Measurements from ENCODE around the gene IGSF9B. TPM values are rescaled to one million over a fixed set of nuclear protein-coding genes. Genes with fewer than 3 reads are reported as not detected.
A peak's percentile ranks its signal among the peaks of the same experiment; 100 is the strongest.

IGSF9B gene
- total RNA-seq, 1 experiment from 2014 or later: 0.43 TPM

GRCh38 chr11:133988686-133989410 lies 32.1 kb upstream of the IGSF9B start:
- Histone ChIP-seq H3K9me3 (no peaks in the 10 kb centered on the region), H3K36me3 (no peaks in the 10 kb centered on the region), H3K27me3 (no peaks in the 10 kb centered on the region), H3K4me3 (no peak overlapping the region)
- DNase-seq: no peak

GRCh38 chr11:133987171-133987570 lies 30.4 kb upstream of the IGSF9B start:
- no peaks in the 10 kb centered on the region for H3K9me3 ChIP-seq
- DNase-seq: no peak
- no peak overlapping the region for H3K4me3 ChIP-seq
- H3K36me3 ChIP-seq: no peaks in the 10 kb centered on the region
- H3K27me3 ChIP-seq: no peaks in the 10 kb centered on the region

GRCh38 chr11:133985981-133986944 lies 29.5 kb upstream of the IGSF9B start:
- H3K4me3 ChIP-seq: no peak overlapping the region
- H3K27me3 ChIP-seq: no peaks in the 10 kb centered on the region
- no peaks in the 10 kb centered on the region for H3K9me3 ChIP-seq
- no peak for DNase-seq
- H3K36me3 ChIP-seq: no peaks in the 10 kb centered on the region

GRCh38 chr11:133984828-133985227 lies 28.1 kb upstream of the IGSF9B start:
- no peak for DNase-seq
- no peak overlapping the region for H3K4me3 ChIP-seq
- H3K9me3 ChIP-seq: no peaks in the 10 kb centered on the region
- no peaks in the 10 kb centered on the region for H3K27me3 ChIP-seq
- no peaks in the 10 kb centered on the region for H3K36me3 ChIP-seq

GRCh38 chr11:133983660-133984316 lies 27.0 kb upstream of the IGSF9B start:
- no peaks in the 10 kb centered on the region for H3K27me3 ChIP-seq
- DNase-seq: no peak
- H3K9me3 ChIP-seq: no peaks in the 10 kb centered on the region
- H3K36me3 ChIP-seq: no peaks in the 10 kb centered on the region
- no peak overlapping the region for H3K4me3 ChIP-seq

- H3K36me3 ChIP-seq: no peaks in the 10 kb centered on the region
- no peaks in the 10 kb centered on the region for H3K27me3 ChIP-seq
- DNase-seq: no peak
- H3K9me3 ChIP-seq: no peaks in the 10 kb centered on the region
- no peak overlapping the region for H3K4me3 ChIP-seq
These were observed 26.1 kb upstream of the IGSF9B start for GRCh38 chr11:133982876-133983275.

GRCh38 chr11:133982151-133982550 lies 25.4 kb upstream of the IGSF9B start:
- H3K9me3 ChIP-seq: no peaks in the 10 kb centered on the region
- DNase-seq: no peak
- no peaks in the 10 kb centered on the region for H3K27me3 ChIP-seq
- no peak overlapping the region for H3K4me3 ChIP-seq
- H3K36me3 ChIP-seq: no peaks in the 10 kb centered on the region

GRCh38 chr11:133981156-133981555 lies 24.4 kb upstream of the IGSF9B start:
- Histone ChIP-seq H3K9me3 (no peaks in the 10 kb centered on the region), H3K36me3 (no peaks in the 10 kb centered on the region)

GRCh38 chr11:133980665-133981064 lies 23.9 kb upstream of the IGSF9B start:
- Histone ChIP-seq H3K4me3 (no peak overlapping the region), H3K9me3 (no peaks in the 10 kb centered on the region), H3K27me3 (no peaks in the 10 kb centered on the region), H3K36me3 (no peaks in the 10 kb centered on the region)
- no peak for DNase-seq

More at GRCh38 chr11:133981156-133981555, 24.4 kb upstream of the IGSF9B start:
- DNase-seq: no peak
- Histone ChIP-seq H3K4me3 (no peak overlapping the region), H3K27me3 (no peaks in the 10 kb centered on the region)

GRCh38 chr11:133978794-133979193 lies 22.0 kb upstream of the IGSF9B start:
- peak; percentile 76 for DNase-seq
- no peaks in the 10 kb centered on the region for H3K9me3 ChIP-seq
- H3K4me3 ChIP-seq: no peak overlapping the region
- no peaks in the 10 kb centered on the region for H3K36me3 ChIP-seq
- H3K27me3 ChIP-seq: no peaks in the 10 kb centered on the region

GRCh38 chr11:133977067-133977677 lies 20.4 kb upstream of the IGSF9B start:
- Histone ChIP-seq H3K9me3 (no peaks in the 10 kb centered on the region), H3K4me3 (no peak overlapping the region), H3K36me3 (no peaks in the 10 kb centered on the region), H3K27me3 (no peaks in the 10 kb centered on the region)
- no peak for DNase-seq

- no peaks in the 10 kb centered on the region for H3K36me3 ChIP-seq
These were observed 18.7 kb upstream of the IGSF9B start for GRCh38 chr11:133975488-133975849.

GRCh38 chr11:133974836-133975487 lies 18.2 kb upstream of the IGSF9B start:
- no peaks in the 10 kb centered on the region for H3K27me3 ChIP-seq
- no peak for DNase-seq
- H3K36me3 ChIP-seq: no peaks in the 10 kb centered on the region
- no peaks in the 10 kb centered on the region for H3K9me3 ChIP-seq
- H3K4me3 ChIP-seq: no peak overlapping the region

More at GRCh38 chr11:133975488-133975849, 18.7 kb upstream of the IGSF9B start:
- DNase-seq: no peak
- H3K9me3 ChIP-seq: no peaks in the 10 kb centered on the region
- H3K27me3 ChIP-seq: no peaks in the 10 kb centered on the region
- no peak overlapping the region for H3K4me3 ChIP-seq

- no peaks in the 10 kb centered on the region for H3K9me3 ChIP-seq
- no peaks in the 10 kb centered on the region for H3K36me3 ChIP-seq
- H3K4me3 ChIP-seq: no peak overlapping the region
- H3K27me3 ChIP-seq: no peaks in the 10 kb centered on the region
- no peak for DNase-seq
These were observed 15.1 kb upstream of the IGSF9B start for GRCh38 chr11:133971881-133972280.

- peak; percentile 58 for DNase-seq
- no peaks in the 10 kb centered on the region for H3K36me3 ChIP-seq
These were observed 12.3 kb upstream of the IGSF9B start for GRCh38 chr11:133969112-133969511.

GRCh38 chr11:133968300-133968699 lies 11.5 kb upstream of the IGSF9B start:
- no peaks in the 10 kb centered on the region for H3K9me3 ChIP-seq
- H3K27me3 ChIP-seq: no peaks in the 10 kb centered on the region
- no peak overlapping the region for H3K4me3 ChIP-seq
- DNase-seq: no peak
- no peaks in the 10 kb centered on the region for H3K36me3 ChIP-seq

More at GRCh38 chr11:133969112-133969511, 12.3 kb upstream of the IGSF9B start:
- Histone ChIP-seq H3K27me3 (no peaks in the 10 kb centered on the region), H3K9me3 (no peaks in the 10 kb centered on the region), H3K4me3 (no peak overlapping the region)

Measured in MG63 (cell line).